ENCODE measurements around the gene ZEB1.

ZEB1 gene

GRCh38 chr10:31522820-31523219 lies 203.8 kb downstream of the ZEB1 start:
- peaks cover 5 to 39% of the 10 kb centered on the region in 2 experiments; a peak in 2 of 3 replicates for H3K36me3 ChIP-seq (ENCODE audit: control insufficient read depth in 2 of 2, insufficient read depth in 1 of 2, low read length in 2 of 2)

GRCh38 chr10:31524460-31524859 lies 205.4 kb downstream of the ZEB1 start:
- TF ChIP-seq RBAK (tag by site-specific recombination; IDR thresholded peaks at IDR 0.05) (no peak), ZNF639 (tag by site-specific recombination; IDR thresholded peaks at IDR 0.05) (no peak), ZNF184 (tag by site-specific recombination; IDR thresholded peaks at IDR 0.05) (no peak), ZNF704 (tag by site-specific recombination; IDR thresholded peaks at IDR 0.05) (no peak), ZNF76 (tag by site-specific recombination; IDR thresholded peaks at IDR 0.05; ENCODE audit: borderline replicate concordance, low read depth) (no peak), ZNF621 (tag by site-specific recombination; IDR thresholded peaks at IDR 0.05) (no peak), ZFP41 (tag by site-specific recombination; IDR thresholded peaks at IDR 0.05; ENCODE audit: borderline replicate concordance) (no peak), ZNF24 (tag by site-specific recombination; IDR thresholded peaks at IDR 0.05) (no peak), KLF10 (tag by site-specific recombination; IDR thresholded peaks at IDR 0.05) (no peak), KLF1 (tag by site-specific recombination; IDR thresholded peaks at IDR 0.05) (no peak), ZBTB17 (tag by site-specific recombination; IDR thresholded peaks at IDR 0.05) (no peak), ZNF146 (tag by site-specific recombination; IDR thresholded peaks at IDR 0.05) (no peak), ZNF132 (tag by site-specific recombination; IDR thresholded peaks at IDR 0.05; ENCODE audit: borderline replicate concordance) (no peak), ZNF791 (tag by site-specific recombination; IDR thresholded peaks at IDR 0.05) (no peak), ZNF202 (tag by site-specific recombination; IDR thresholded peaks at IDR 0.05; ENCODE audit: borderline replicate concordance) (no peak), ZNF335 (tag by site-specific recombination; conservative IDR thresholded peaks at IDR 0.05) (no peak), ZSCAN30 (tag by site-specific recombination; IDR thresholded peaks at IDR 0.05) (no peak), ZNF530 (tag by site-specific recombination; IDR thresholded peaks at IDR 0.05; ENCODE audit: low read depth) (no peak)
- Histone ChIP-seq H3K9me3 (ENCODE audit: control insufficient read depth, insufficient read depth, low read depth, low read length) (no peaks in the 10 kb centered on the region), H3K27ac (ENCODE audit: extremely low read depth, low read depth, low read length) (no peak overlapping the region), H3K4me3 (ENCODE audit: low read depth, low read length) (no peak overlapping the region), H3K36me3 (ENCODE audit: control insufficient read depth in 2 of 2, insufficient read depth in 1 of 2, low read length in 2 of 2) (peaks cover 5 to 39% of the 10 kb centered on the region in 2 experiments; a peak in 2 of 3 replicates), H3K4me1 (ENCODE audit: control insufficient read depth, insufficient read depth, low read length) (no peaks in the 10 kb centered on the region)
- POLR2A ChIA-PET, result interaction anchor here (0.7 kb wide), 1 partner anchor 461 kb away, joined by 3 read pairs; no protein-coding TSS in a partner anchor
- CTCF ChIA-PET, result interaction anchor here (0.9 kb wide), 1 partner anchor 11 kb away, joined by 4 read pairs; no protein-coding TSS in a partner anchor

More at GRCh38 chr10:31522820-31523219, 203.8 kb downstream of the ZEB1 start:
- ChIA-PET CTCF (no interaction called here), POLR2A (no interaction called here)
- no peak overlapping the region for H3K27ac ChIP-seq (ENCODE audit: extremely low read depth, low read depth, low read length)
- no peak overlapping the region for H3K4me3 ChIP-seq (ENCODE audit: low read depth, low read length)
- no peaks in the 10 kb centered on the region for H3K4me1 ChIP-seq (ENCODE audit: control insufficient read depth, insufficient read depth, low read length)
- no peaks in the 10 kb centered on the region for H3K9me3 ChIP-seq (ENCODE audit: control insufficient read depth, insufficient read depth, low read depth, low read length)
- TF ChIP-seq ZBTB1 (tag by site-specific recombination; IDR thresholded peaks at IDR 0.05), result no peak
- no peak for TF ChIP-seq ZNF768 (tag by site-specific recombination; IDR thresholded peaks at IDR 0.05)
- TF ChIP-seq, protein P1, sequence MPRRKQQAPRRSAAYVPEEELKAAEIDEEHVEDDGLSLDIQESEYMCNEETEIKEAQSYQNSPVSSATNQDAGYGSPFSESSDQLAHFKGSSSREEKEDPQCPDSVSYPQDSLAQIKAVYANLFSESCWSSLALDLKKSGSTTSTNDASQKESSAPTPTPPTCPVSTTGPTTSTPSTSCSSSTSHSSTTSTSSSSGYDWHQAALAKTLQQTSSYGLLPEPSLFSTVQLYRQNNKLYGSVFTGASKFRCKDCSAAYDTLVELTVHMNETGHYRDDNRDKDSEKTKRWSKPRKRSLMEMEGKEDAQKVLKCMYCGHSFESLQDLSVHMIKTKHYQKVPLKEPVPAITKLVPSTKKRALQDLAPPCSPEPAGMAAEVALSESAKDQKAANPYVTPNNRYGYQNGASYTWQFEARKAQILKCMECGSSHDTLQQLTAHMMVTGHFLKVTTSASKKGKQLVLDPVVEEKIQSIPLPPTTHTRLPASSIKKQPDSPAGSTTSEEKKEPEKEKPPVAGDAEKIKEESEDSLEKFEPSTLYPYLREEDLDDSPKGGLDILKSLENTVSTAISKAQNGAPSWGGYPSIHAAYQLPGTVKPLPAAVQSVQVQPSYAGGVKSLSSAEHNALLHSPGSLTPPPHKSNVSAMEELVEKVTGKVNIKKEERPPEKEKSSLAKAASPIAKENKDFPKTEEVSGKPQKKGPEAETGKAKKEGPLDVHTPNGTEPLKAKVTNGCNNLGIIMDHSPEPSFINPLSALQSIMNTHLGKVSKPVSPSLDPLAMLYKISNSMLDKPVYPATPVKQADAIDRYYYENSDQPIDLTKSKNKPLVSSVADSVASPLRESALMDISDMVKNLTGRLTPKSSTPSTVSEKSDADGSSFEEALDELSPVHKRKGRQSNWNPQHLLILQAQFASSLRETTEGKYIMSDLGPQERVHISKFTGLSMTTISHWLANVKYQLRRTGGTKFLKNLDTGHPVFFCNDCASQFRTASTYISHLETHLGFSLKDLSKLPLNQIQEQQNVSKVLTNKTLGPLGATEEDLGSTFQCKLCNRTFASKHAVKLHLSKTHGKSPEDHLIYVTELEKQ (tag by site-specific recombination; IDR thresholded peaks at IDR 0.05; ENCODE audit: borderline replicate concordance), result no peak
- no peak for TF ChIP-seq PRDM1 (tag by site-specific recombination; IDR thresholded peaks at IDR 0.05)
- TF ChIP-seq, protein P2, sequence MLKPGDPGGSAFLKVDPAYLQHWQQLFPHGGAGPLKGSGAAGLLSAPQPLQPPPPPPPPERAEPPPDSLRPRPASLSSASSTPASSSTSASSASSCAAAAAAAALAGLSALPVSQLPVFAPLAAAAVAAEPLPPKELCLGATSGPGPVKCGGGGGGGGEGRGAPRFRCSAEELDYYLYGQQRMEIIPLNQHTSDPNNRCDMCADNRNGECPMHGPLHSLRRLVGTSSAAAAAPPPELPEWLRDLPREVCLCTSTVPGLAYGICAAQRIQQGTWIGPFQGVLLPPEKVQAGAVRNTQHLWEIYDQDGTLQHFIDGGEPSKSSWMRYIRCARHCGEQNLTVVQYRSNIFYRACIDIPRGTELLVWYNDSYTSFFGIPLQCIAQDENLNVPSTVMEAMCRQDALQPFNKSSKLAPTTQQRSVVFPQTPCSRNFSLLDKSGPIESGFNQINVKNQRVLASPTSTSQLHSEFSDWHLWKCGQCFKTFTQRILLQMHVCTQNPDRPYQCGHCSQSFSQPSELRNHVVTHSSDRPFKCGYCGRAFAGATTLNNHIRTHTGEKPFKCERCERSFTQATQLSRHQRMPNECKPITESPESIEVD (tag by site-specific recombination; IDR thresholded peaks at IDR 0.05), result no peak
- no peak for TF ChIP-seq ZXDB (tag by site-specific recombination; IDR thresholded peaks at IDR 0.05)
- TF ChIP-seq, protein P3, sequence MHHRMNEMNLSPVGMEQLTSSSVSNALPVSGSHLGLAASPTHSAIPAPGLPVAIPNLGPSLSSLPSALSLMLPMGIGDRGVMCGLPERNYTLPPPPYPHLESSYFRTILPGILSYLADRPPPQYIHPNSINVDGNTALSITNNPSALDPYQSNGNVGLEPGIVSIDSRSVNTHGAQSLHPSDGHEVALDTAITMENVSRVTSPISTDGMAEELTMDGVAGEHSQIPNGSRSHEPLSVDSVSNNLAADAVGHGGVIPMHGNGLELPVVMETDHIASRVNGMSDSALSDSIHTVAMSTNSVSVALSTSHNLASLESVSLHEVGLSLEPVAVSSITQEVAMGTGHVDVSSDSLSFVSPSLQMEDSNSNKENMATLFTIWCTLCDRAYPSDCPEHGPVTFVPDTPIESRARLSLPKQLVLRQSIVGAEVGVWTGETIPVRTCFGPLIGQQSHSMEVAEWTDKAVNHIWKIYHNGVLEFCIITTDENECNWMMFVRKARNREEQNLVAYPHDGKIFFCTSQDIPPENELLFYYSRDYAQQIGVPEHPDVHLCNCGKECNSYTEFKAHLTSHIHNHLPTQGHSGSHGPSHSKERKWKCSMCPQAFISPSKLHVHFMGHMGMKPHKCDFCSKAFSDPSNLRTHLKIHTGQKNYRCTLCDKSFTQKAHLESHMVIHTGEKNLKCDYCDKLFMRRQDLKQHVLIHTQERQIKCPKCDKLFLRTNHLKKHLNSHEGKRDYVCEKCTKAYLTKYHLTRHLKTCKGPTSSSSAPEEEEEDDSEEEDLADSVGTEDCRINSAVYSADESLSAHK (tag by site-specific recombination; IDR thresholded peaks at IDR 0.05), result no peak

Data from HEK293 (cell line).